Vagina (tissue), 2 donors: ENCODE data around the gene ANK2. TPM values are rescaled to one million over a fixed set of nuclear protein-coding genes. Genes with fewer than 3 reads are reported as not detected.

Experiments used
- DNase-seq, 2 donors: peaks; one replicate each; pipeline ENCODE4 v3.0.0-alpha.2; 2017; ENCODE audit errors: extremely low spot score in 2 of 2
- H3K27ac ChIP-seq: fragments of 200-600 bp; sonication (generic); one replicate; pipeline ENCODE4 v1.5.1; 2019
- H3K27me3 ChIP-seq: fragments of 200-600 bp; sonication (generic); one replicate; pipeline ENCODE4 v1.5.1; 2019
- H3K36me3 ChIP-seq, 2 donors: fragments of 200-600 bp; sonication (generic); one replicate each; pipeline ENCODE4 v1.5.1; 2017 to 2019
- H3K4me1 ChIP-seq: fragments of 200-600 bp; sonication (generic); one replicate; pipeline ENCODE4 v1.5.1; 2019
- H3K4me3 ChIP-seq, 2 donors: fragments of 200-600 bp; sonication (generic); 1 replicate in 1 of 2; 2 replicates in 1 of 2; pipeline ENCODE4 v1.5.1; 2016 to 2019
- H3K9me3 ChIP-seq: fragments of 200-600 bp; sonication (generic); one replicate; pipeline ENCODE4 v1.5.1; 2019
- POLR2A ChIP-seq, 2 donors: fragments of 450-650 bp; IDR thresholded peaks; one replicate each; pipeline ENCODE4 v1.6.1; 2017; ENCODE audit warnings: antibody characterized with exemption in 2 of 2, mild to moderate bottlenecking in 2 of 2, moderate library complexity in 2 of 2
- POLR2AphosphoS5 ChIP-seq, 2 donors: sonication (generic); formaldehyde crosslinking; IDR thresholded peaks; one replicate each; pipeline ENCODE4 v1.9.0; 2017; ENCODE audit warnings: antibody characterized with exemption in 2 of 2, mild to moderate bottlenecking in 2 of 2, low read depth in 1 of 2; ENCODE audit not compliant: insufficient read depth in 1 of 2
- intact Hi-C: fragments of 100-400 bp; cut with DNase I; formaldehyde crosslinking; loops from one replicate; pipeline ENCODE4 v1.15.1; 2023
- total RNA-seq: library from RNA; depleted of rRNA; stranded (reverse); fragments of >200 nt; gene quantifications from one replicate; pipeline ENCODE4 v1.2.3, GENCODE V29; 2016
- TF ChIP-seq, protein P1 (sequence below), 3 experiments: fragments of 450-650 bp in 2 of 3; fragments of 200-600 bp in 1 of 3; sonication (generic) in 1 of 3; IDR thresholded peaks; one replicate each; pipeline ENCODE4 v1.5.1; 2017 to 2019; ENCODE audit warnings: antibody characterized with exemption in 3 of 3, mild to moderate bottlenecking in 2 of 3, moderate library complexity in 2 of 3

The ANK2 gene
- total RNA-seq, 1 donor from 2014 or later, result 64.6 TPM

DNA sequence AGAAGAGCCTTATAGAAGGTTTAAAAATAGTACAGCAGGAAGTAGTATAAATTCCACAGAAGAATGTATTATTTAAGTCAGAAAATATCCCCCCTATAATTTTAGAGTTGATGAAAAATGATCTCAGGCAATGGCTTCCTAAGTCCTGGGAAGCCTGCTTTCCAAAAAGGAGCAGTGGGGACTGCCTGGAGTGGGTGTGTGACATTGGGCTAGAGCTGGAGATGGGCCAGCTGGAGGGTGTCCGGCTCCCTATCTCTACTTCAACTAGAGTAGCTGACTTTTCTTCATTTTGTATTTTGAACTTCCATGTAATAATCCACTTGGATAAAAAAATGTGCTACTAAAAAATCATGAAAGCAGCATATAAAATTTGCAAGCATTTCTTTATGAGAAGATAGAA, 253.9 kb downstream of the ANK2 start:
- H3K9me3 ChIP-seq, result no peaks in the 10 kb centered on the region
- peaks cover 10% of the 10 kb centered on the region for H3K4me1 ChIP-seq
- H3K27ac ChIP-seq, result no peak overlapping the region
- H3K27me3 ChIP-seq, result no peaks in the 10 kb centered on the region
- no peaks in the 10 kb centered on the region for H3K36me3 ChIP-seq
- no peak overlapping the region for H3K4me3 ChIP-seq
- intact Hi-C loops, result no loop called here
- TF ChIP-seq, protein P1, sequence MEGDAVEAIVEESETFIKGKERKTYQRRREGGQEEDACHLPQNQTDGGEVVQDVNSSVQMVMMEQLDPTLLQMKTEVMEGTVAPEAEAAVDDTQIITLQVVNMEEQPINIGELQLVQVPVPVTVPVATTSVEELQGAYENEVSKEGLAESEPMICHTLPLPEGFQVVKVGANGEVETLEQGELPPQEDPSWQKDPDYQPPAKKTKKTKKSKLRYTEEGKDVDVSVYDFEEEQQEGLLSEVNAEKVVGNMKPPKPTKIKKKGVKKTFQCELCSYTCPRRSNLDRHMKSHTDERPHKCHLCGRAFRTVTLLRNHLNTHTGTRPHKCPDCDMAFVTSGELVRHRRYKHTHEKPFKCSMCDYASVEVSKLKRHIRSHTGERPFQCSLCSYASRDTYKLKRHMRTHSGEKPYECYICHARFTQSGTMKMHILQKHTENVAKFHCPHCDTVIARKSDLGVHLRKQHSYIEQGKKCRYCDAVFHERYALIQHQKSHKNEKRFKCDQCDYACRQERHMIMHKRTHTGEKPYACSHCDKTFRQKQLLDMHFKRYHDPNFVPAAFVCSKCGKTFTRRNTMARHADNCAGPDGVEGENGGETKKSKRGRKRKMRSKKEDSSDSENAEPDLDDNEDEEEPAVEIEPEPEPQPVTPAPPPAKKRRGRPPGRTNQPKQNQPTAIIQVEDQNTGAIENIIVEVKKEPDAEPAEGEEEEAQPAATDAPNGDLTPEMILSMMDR (IDR thresholded peaks at IDR 0.05), result no peak
- TF ChIP-seq POLR2AphosphoS5 (IDR thresholded peaks at IDR 0.05; ENCODE audit: insufficient read depth in 1 of 2, low read depth in 1 of 2), result no peak
- TF ChIP-seq POLR2A (IDR thresholded peaks at IDR 0.05), result no peak
- DNase-seq, result no peak

DNA sequence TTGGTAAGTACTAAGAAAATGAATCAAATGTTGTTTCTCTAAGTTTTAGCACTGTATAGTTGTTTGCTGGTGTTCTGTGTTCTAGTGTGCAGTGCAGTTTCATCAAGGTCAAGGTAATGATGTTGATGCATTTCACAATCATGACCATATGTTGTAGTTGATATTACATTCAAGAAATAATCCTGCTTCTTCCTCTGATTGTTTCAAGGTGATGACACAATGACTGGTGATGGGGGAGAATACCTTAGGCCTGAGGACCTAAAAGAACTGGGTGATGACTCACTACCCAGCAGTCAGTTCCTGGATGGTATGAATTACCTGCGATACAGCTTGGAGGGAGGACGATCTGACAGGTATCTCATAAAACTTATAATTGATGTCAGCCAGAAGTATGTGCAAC, 261.6 kb downstream of the ANK2 start:
- intact Hi-C loops, result no loop called here
- TF ChIP-seq POLR2A (IDR thresholded peaks at IDR 0.05) (no peak), POLR2AphosphoS5 (IDR thresholded peaks at IDR 0.05; ENCODE audit: insufficient read depth in 1 of 2, low read depth in 1 of 2) (no peak)
- TF ChIP-seq, protein P1 (IDR thresholded peaks at IDR 0.05), result no peak
- Histone ChIP-seq H3K27ac (no peak overlapping the region), H3K36me3 (peaks cover 0 to 7% of the 10 kb centered on the region in 2 donors), H3K27me3 (no peaks in the 10 kb centered on the region), H3K4me3 (no peak overlapping the region), H3K9me3 (no peaks in the 10 kb centered on the region), H3K4me1 (peaks cover 7% of the 10 kb centered on the region)
- DNase-seq, result no peak

DNA sequence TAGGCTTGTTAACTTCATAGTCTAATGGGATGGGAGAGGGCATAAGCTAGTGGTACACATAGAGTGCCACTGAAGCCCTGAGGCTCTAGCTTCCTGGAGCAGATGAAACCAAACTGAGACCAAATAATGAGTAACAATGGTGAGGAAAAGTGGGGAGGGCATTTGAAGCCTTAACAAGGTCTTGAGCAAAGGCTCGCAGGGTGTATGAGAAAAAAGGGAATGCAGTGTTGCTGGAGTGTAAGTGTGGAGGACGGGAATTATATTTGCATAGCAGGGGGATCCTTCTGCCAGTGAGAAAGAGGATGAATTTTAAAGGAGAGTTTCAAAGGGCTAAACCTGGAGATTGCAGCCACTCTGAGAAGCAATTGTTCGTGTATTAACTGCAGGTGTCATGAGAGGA, 263.1 kb downstream of the ANK2 start:
- H3K27me3 ChIP-seq, result no peaks in the 10 kb centered on the region
- H3K27ac ChIP-seq, result no peak overlapping the region
- no peak for TF ChIP-seq POLR2AphosphoS5 (IDR thresholded peaks at IDR 0.05; ENCODE audit: insufficient read depth in 1 of 2, low read depth in 1 of 2)
- no peak for TF ChIP-seq POLR2A (IDR thresholded peaks at IDR 0.05)
- TF ChIP-seq, protein P1 (IDR thresholded peaks at IDR 0.05), result no peak
- peaks cover 7% of the 10 kb centered on the region for H3K4me1 ChIP-seq
- DNase-seq, result no peak
- peaks cover 0 to 7% of the 10 kb centered on the region in 2 donors for H3K36me3 ChIP-seq
- no peaks in the 10 kb centered on the region for H3K9me3 ChIP-seq
- intact Hi-C loops, result no loop called here
- H3K4me3 ChIP-seq, result no peak overlapping the region

DNA sequence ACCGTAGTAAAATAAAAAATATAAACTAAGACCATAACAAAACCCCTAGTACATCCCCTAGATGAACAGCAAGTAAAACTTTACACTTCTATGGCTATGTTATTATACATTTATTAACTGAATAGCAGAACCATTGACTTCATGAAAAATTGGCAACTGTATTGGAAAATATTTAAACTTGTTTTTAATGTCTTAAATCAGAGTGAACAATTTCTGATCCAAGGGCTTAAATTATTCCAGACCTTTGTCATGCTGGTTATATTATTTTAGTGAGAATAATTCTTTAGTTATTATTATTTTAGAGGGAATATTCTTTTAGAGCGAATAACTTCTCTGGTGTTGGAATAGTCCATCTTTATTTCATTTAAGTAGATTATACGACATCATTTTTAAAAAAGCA, 265.0 kb downstream of the ANK2 start:
- H3K9me3 ChIP-seq, result no peaks in the 10 kb centered on the region
- H3K4me1 ChIP-seq, result no peaks in the 10 kb centered on the region
- no peaks in the 10 kb centered on the region for H3K27me3 ChIP-seq
- intact Hi-C loops, result no loop called here
- DNase-seq, result no peak
- H3K4me3 ChIP-seq, result no peak overlapping the region
- H3K36me3 ChIP-seq, result peaks cover 0 to 7% of the 10 kb centered on the region in 2 donors
- H3K27ac ChIP-seq, result no peak overlapping the region
- TF ChIP-seq POLR2A (IDR thresholded peaks at IDR 0.05) (no peak), POLR2AphosphoS5 (IDR thresholded peaks at IDR 0.05; ENCODE audit: insufficient read depth in 1 of 2, low read depth in 1 of 2) (no peak)
- TF ChIP-seq, protein P1 (IDR thresholded peaks at IDR 0.05), result no peak

DNA sequence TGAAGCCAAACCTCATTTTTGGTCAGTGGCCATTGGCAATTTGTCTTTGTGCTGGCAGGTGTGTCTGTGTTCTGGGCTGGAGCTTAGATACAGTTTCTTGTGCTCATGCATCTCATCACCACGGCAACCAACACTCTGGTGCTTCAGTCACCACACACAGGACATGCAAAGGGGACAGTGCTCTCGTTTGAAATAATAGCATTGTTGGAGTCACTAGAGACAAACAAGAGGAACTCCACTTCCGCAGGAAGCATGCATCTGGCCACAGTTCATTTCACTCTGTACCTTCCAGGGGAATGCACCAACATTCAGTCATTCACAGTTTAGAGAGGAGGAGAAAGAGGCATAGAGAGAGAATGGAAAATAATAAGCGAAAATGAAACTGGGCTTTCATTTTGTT, 267.4 kb downstream of the ANK2 start:
- no peak for DNase-seq
- intact Hi-C loops, result no loop called here
- Histone ChIP-seq H3K27ac (no peak overlapping the region), H3K27me3 (no peaks in the 10 kb centered on the region), H3K36me3 (peaks cover 0 to under 1% of the 10 kb centered on the region in 2 donors), H3K9me3 (no peaks in the 10 kb centered on the region), H3K4me3 (no peak overlapping the region), H3K4me1 (no peaks in the 10 kb centered on the region)
- TF ChIP-seq POLR2AphosphoS5 (IDR thresholded peaks at IDR 0.05; ENCODE audit: insufficient read depth in 1 of 2, low read depth in 1 of 2) (no peak), POLR2A (IDR thresholded peaks at IDR 0.05) (no peak)
- TF ChIP-seq, protein P1 (IDR thresholded peaks at IDR 0.05), result no peak
